Neural cell (in vitro differentiated cells): ENCODE measurements around the gene SMARCB1.

Source experiments
- CTCF ChIP-seq: fragments of 450-650 bp; IDR thresholded peaks from 2 replicates; pipeline ENCODE4 v1.5.1; 2014; ENCODE audit warnings: antibody characterized with exemption, mild to moderate bottlenecking, moderate library complexity; ENCODE audit not compliant: poor library complexity, severe bottlenecking
- EP300 ChIP-seq: fragments of 450-650 bp; conservative IDR thresholded peaks from 2 replicates; pipeline ENCODE4 v1.6.1; 2014; ENCODE audit warnings: antibody characterized with exemption, mild to moderate bottlenecking, moderate library complexity; ENCODE audit not compliant: poor library complexity, severe bottlenecking
- EZH2 ChIP-seq: fragments of 200-600, 300-800 bp; shearing (Covaris generic), sonication (generic); IDR thresholded peaks from 2 replicates; pipeline ENCODE4 v1.6.1; 2014; ENCODE audit warnings: antibody characterized with exemption, low read length, borderline replicate concordance, mild to moderate bottlenecking; ENCODE audit not compliant: insufficient read depth, poor library complexity, severe bottlenecking
- POLR2AphosphoS5 ChIP-seq: IDR thresholded peaks from 2 replicates; pipeline ENCODE4 v1.6.1; 2012
- RAD21 ChIP-seq: fragments of 450-650 bp; conservative IDR thresholded peaks from 2 replicates; pipeline ENCODE4 v1.6.1; 2014; ENCODE audit warnings: antibody characterized with exemption, mild to moderate bottlenecking, moderate library complexity
- SMC3 ChIP-seq: fragments of 450-650 bp; conservative IDR thresholded peaks from 2 replicates; pipeline ENCODE4 v1.6.1; 2014; ENCODE audit warnings: antibody characterized with exemption, mild to moderate bottlenecking, moderate library complexity; ENCODE audit not compliant: poor library complexity
- TAF1 ChIP-seq: IDR thresholded peaks from 2 replicates; pipeline ENCODE4 v1.6.1; 2012; ENCODE audit warnings: low read depth

DNA sequence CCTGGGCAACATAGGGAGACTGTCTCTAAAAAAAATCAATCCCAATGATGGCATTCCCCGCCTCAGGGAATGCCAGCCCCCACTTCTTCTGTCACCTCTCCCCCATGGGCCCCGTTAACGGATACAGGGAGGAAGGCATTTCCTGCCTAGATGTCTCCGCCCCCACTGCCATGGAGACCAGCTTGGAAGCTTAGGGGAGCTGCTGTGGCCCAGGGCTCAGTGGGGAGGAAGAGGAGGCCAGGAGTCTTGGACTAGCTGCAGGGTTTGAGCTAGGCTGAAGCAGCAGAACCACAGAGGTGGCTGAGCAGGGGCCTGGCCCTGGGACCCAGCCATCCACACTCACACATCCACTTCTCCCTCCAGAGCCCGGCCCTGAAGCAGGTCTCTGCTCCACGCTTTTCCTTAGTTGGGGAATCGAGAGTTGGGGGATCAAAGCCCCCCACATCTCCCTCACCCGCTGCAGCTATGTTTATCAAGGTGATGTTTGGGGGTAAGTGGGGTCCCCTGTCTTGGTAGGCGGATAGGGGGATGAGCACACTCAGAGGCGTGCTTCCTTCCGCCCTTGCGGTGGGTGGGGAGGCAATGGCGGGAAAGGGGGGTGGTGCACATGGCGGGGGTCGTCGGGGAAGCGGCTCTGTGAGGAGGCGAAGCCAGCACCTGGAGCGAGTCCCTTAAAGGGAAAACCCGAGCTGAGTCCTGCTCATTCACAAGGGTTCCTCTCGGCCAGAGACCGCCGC is 23.8 kb upstream of the SMARCB1 start, which contains the start of gene C22orf15:
- no peak for TF ChIP-seq EZH2
- no peak for TF ChIP-seq CTCF
- TF ChIP-seq TAF1 = no peak
- TF ChIP-seq RAD21 = no peak
- TF ChIP-seq POLR2AphosphoS5 = no peak
- no peak for TF ChIP-seq EP300
- no peak for TF ChIP-seq SMC3
